ENCODE data around the gene MAST4.

Gene MAST4

DNA sequence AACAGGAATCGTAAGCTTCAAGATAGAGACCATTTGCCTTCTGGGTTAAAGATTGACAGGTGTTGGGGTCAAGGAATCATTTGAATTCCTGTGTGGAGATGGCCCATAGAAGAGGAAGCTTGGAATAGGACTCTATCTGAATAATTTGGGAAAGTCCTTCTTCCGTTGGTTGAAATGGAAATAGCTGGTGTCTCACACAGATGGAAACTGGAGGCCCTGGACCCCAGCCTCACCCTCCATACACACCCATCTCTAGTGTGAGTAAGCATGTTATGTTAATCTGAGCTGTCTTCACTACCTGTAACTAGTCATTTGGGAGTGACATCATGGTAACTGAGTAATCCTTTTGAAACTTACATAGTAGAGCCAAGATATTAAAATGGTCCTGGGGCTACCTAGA, 416.0 kb downstream of the MAST4 start:
- Histone ChIP-seq H3K4me1 (ENCODE audit: control insufficient read depth, insufficient read depth, low read length) (peaks cover 2% of the 10 kb centered on the region), H3K36me3 (ENCODE audit: control insufficient read depth, insufficient read depth, low read length) (no peaks in the 10 kb centered on the region), H3K9ac (ENCODE audit: low read depth, low read length) (no peak overlapping the region), H3K4me3 (ENCODE audit: low read depth, low read length) (no peak overlapping the region), H3K27me3 (ENCODE audit: control insufficient read depth, insufficient read depth, low read length) (peaks cover 13% of the 10 kb centered on the region), H3K9me3 (ENCODE audit: control insufficient read depth, insufficient read depth, low read length) (no peaks in the 10 kb centered on the region)

DNA sequence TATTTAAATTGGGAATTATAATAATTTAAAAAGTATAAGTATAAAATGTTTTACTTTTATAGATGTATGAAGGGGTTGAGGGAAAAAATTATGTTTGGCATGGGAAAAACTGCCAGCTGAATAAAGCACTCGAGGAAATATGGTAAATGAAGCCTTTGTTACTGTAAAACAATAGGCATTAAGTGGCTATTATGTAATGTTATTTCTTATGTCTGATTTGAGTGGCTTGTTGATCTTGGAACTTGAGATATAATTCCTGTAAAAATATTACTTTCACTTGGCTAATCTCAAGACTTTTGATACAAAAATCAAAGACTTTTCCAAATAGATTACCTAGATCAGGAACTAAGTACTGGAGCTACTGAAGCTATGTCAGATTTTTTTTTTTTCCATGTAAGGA, 417.5 kb downstream of the MAST4 start:
- peaks cover 2% of the 10 kb centered on the region for H3K4me1 ChIP-seq (ENCODE audit: control insufficient read depth, insufficient read depth, low read length)
- H3K9ac ChIP-seq (ENCODE audit: low read depth, low read length), result no peak overlapping the region

DNA sequence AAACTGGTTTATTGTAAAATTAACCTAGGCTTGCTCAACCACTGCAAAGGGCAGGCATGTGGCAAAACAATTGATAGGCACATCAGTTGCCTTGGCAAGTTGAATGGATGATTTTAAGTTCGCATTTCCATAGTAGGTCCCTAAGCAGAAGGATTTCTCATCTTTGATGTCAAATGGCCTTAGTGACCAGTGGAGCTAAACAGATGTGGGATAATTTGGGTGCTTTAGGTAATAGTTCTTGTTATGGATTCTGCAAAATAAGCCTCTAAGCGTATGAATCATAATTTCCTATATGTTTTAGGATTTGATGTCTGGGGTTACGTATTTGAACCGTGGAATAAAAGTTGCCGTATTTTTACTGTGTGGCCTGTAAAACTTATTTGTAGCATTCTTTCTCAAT, 418.0 kb downstream of the MAST4 start:
- Histone ChIP-seq H3K4me3 (ENCODE audit: low read depth, low read length) (no peak overlapping the region), H3K36me3 (ENCODE audit: control insufficient read depth, insufficient read depth, low read length) (no peaks in the 10 kb centered on the region), H3K4me1 (ENCODE audit: control insufficient read depth, insufficient read depth, low read length) (peaks cover 2% of the 10 kb centered on the region), H3K27me3 (ENCODE audit: control insufficient read depth, insufficient read depth, low read length) (peaks cover 13% of the 10 kb centered on the region), H3K9me3 (ENCODE audit: control insufficient read depth, insufficient read depth, low read length) (no peaks in the 10 kb centered on the region), H3K9ac (ENCODE audit: low read depth, low read length) (no peak overlapping the region)

More for the DNA sequence above, 417.5 kb downstream of the MAST4 start:
- Histone ChIP-seq H3K9me3 (ENCODE audit: control insufficient read depth, insufficient read depth, low read length) (no peaks in the 10 kb centered on the region), H3K36me3 (ENCODE audit: control insufficient read depth, insufficient read depth, low read length) (no peaks in the 10 kb centered on the region), H3K4me3 (ENCODE audit: low read depth, low read length) (no peak overlapping the region), H3K27me3 (ENCODE audit: control insufficient read depth, insufficient read depth, low read length) (peaks cover 13% of the 10 kb centered on the region)

DNA sequence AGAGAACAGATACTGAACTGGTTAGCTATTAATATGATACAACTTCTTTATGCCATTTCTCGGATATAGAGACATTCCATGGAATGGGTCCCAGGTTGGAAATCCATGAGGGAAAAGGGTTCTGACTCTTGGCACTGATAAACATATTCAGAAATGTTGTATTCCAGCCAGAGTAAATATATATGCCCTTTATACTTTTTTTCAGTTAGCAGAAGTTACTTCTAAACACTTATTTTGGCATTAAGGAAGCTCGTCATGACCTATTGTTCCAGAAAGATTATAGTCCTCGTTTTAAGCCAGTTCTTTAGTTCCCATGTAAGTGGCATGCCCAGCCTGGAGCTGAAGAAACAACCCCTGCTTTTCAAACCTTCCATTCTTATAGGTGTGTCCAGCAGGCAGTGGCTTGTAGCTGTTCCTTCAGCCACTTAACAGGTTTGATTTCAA, 418.8 kb downstream of the MAST4 start:
- Histone ChIP-seq H3K9ac (ENCODE audit: low read depth, low read length) (no peak overlapping the region), H3K9me3 (ENCODE audit: control insufficient read depth, insufficient read depth, low read length) (no peaks in the 10 kb centered on the region), H3K36me3 (ENCODE audit: control insufficient read depth, insufficient read depth, low read length) (no peaks in the 10 kb centered on the region), H3K27me3 (ENCODE audit: control insufficient read depth, insufficient read depth, low read length) (peaks cover 13% of the 10 kb centered on the region), H3K4me3 (ENCODE audit: low read depth, low read length) (no peak overlapping the region), H3K4me1 (ENCODE audit: control insufficient read depth, insufficient read depth, low read length) (peaks cover 4% of the 10 kb centered on the region)

DNA sequence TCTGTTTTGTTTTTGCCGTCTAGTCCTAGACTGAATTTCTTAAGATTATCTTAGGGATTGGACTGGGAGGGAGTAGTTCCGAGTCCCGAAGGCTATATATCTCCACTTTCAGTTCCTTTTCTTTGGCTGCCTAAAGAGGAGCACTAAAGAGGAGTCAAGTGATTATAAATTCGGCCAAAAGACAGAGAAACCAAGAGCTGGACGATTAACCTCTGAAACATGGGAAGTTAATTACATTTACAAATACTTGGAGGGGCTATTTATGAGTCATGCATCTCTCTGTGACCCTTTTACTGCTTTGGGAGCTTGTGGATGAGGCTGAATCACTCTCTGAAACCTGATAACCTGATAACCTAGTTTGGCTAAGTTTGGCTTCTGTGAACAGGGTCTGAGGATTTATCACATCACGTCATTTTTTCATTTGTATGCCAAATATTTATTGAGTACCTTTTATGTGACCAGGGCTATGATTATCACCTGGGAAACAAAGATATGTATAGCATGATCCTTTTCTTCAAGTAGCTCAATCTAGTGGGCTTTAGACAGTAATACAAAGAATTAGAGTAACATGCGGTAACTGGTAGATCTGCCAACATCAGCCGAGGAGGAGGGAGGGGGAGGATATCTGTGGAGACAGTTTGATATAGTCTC, 419.5 kb downstream of the MAST4 start:
- Histone ChIP-seq H3K27me3 (ENCODE audit: control insufficient read depth, insufficient read depth, low read length) (peaks cover 13% of the 10 kb centered on the region), H3K36me3 (ENCODE audit: control insufficient read depth, insufficient read depth, low read length) (no peaks in the 10 kb centered on the region), H3K4me1 (ENCODE audit: control insufficient read depth, insufficient read depth, low read length) (peaks cover 4% of the 10 kb centered on the region), H3K9ac (ENCODE audit: low read depth, low read length) (no peak overlapping the region), H3K4me3 (ENCODE audit: low read depth, low read length) (no peak overlapping the region), H3K9me3 (ENCODE audit: control insufficient read depth, insufficient read depth, low read length) (no peaks in the 10 kb centered on the region)

DNA sequence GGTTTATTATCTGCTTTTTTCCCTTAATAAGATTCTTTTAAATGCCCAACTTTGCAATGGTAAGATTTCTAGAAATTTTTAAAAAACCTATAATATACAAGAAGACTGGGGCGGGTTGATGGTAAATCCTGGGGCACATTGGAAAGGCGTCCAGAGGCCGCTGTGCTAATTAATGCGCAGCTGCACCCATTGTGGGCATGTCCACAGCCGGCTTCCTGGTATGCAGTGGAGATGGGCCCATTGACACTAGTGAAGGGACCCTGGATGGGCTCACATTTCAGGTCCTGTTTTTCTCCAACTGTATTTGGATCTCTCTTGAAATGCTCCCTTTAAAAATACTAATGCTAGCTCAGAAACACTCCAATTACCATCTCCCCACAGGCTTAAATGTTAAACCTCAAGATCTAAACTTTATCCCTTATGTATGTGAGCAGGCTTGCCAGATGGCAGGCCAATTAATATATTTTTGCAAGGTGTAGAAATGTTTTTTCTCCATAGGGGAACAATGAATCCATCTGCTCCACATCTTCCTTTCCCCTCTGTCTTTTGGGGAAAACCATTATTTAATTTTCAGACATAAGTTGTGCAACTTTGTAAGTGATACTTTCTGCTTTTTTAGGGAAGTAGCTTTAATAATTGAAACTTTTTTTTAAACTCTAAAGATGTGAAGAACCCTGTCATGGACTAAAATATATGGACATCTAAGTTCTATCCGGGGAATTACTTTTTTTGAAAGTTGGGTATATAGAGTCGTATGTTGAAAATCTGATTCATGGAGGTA, 423.1 kb downstream of the MAST4 start:
- no peak overlapping the region for H3K9ac ChIP-seq (ENCODE audit: low read depth, low read length)
- peaks cover 2% of the 10 kb centered on the region for H3K4me1 ChIP-seq (ENCODE audit: control insufficient read depth, insufficient read depth, low read length)
- H3K27me3 ChIP-seq (ENCODE audit: control insufficient read depth, insufficient read depth, low read length), result peaks cover 9% of the 10 kb centered on the region
- no peaks in the 10 kb centered on the region for H3K9me3 ChIP-seq (ENCODE audit: control insufficient read depth, insufficient read depth, low read length)
- H3K4me3 ChIP-seq (ENCODE audit: low read depth, low read length), result no peak overlapping the region
- H3K36me3 ChIP-seq (ENCODE audit: control insufficient read depth, insufficient read depth, low read length), result no peaks in the 10 kb centered on the region

DNA sequence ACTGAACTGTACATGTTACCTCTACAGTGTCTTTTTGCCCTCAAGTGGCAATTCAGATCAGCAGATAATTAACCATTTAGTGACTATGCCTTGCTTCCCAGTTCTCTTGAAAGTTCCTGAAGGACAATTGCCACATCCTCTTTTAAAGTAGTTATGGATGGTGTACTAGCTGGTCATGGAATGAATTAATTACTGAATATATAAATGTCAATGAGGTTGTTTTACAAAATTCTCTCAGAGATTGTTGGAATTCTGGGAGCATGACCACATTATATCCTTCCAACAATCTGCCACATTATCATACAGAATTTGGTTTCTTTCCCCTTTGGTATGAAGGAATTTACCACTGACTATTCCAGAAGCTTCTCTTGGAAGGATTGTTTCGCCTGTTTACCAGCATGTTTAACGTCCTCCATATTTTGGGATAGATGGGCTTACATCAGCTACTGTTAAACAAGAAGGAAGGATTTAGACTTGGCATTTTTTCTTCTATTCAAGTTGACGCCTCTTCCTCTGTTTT, 424.0 kb downstream of the MAST4 start:
- Histone ChIP-seq H3K4me3 (ENCODE audit: low read depth, low read length) (no peak overlapping the region), H3K27me3 (ENCODE audit: control insufficient read depth, insufficient read depth, low read length) (peaks cover under 1% of the 10 kb centered on the region), H3K9ac (ENCODE audit: low read depth, low read length) (no peak overlapping the region), H3K4me1 (ENCODE audit: control insufficient read depth, insufficient read depth, low read length) (peaks cover 2% of the 10 kb centered on the region), H3K36me3 (ENCODE audit: control insufficient read depth, insufficient read depth, low read length) (no peaks in the 10 kb centered on the region), H3K9me3 (ENCODE audit: control insufficient read depth, insufficient read depth, low read length) (no peaks in the 10 kb centered on the region)

DNA sequence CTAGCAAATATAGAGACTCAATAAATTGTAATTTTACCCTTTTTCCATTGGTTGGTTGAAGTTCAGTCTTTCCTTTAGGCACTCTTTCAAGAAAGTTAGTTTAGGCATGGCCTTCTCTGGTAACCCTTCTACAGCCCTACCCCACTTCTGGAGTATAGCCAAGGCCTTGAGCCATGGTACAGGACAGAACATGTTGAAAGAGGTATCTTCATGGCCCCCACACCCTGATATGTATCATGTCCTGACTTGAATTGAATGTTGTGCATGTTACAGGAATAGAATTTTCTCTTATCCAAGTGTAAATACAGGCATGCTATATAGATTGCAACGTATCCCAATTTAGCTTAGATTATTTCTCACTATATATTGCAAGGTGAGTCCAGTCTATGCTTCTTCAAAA, 424.8 kb downstream of the MAST4 start:
- Histone ChIP-seq H3K9ac (ENCODE audit: low read depth, low read length) (no peak overlapping the region), H3K4me3 (ENCODE audit: low read depth, low read length) (no peak overlapping the region), H3K9me3 (ENCODE audit: control insufficient read depth, insufficient read depth, low read length) (no peaks in the 10 kb centered on the region), H3K27me3 (ENCODE audit: control insufficient read depth, insufficient read depth, low read length) (no peaks in the 10 kb centered on the region), H3K4me1 (ENCODE audit: control insufficient read depth, insufficient read depth, low read length) (peaks cover 2% of the 10 kb centered on the region), H3K36me3 (ENCODE audit: control insufficient read depth, insufficient read depth, low read length) (no peaks in the 10 kb centered on the region)

DNA sequence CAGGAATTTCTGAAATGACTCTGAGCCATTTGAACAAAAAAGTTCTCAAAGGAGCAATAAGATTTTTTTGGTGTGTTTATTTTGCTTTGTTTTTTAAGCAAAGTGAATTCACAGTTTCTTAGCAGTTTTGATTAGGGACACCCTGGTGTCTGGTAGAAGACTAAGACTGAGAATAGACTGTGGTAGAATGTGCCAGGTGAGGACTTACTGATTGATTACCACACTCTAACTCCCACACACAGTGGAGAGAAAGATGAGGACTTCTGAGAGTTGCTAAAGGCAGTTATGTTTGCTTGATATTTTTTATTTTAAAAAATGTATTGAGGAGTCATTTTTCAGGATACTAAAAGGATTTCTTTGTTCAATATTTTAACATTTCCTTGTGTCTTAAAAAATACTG, 425.3 kb downstream of the MAST4 start:
- no peaks in the 10 kb centered on the region for H3K36me3 ChIP-seq (ENCODE audit: control insufficient read depth, insufficient read depth, low read length)
- H3K9ac ChIP-seq (ENCODE audit: low read depth, low read length), result no peak overlapping the region

DNA sequence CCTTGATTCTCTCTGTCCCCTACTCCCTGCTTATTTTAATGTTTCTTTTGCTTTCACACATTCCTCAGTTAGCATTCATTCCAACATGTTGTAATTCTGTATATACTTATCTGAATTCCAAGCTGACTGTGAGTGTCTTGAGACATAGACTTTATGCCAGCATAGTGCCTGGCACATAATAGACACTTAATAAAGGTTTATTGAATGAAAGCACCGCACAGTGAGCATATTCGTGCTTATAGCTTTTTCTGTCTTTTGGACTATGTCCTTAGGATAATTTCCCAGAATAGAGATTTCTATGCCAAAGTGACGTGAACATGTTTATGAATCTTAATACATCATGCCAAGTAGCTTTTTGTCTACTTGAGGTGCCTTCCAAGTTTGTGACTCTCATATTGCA, 425.8 kb downstream of the MAST4 start:
- Histone ChIP-seq H3K4me1 (ENCODE audit: control insufficient read depth, insufficient read depth, low read length) (peaks cover 2% of the 10 kb centered on the region), H3K9me3 (ENCODE audit: control insufficient read depth, insufficient read depth, low read length) (no peaks in the 10 kb centered on the region), H3K27me3 (ENCODE audit: control insufficient read depth, insufficient read depth, low read length) (no peaks in the 10 kb centered on the region), H3K36me3 (ENCODE audit: control insufficient read depth, insufficient read depth, low read length) (no peaks in the 10 kb centered on the region), H3K9ac (ENCODE audit: low read depth, low read length) (no peak overlapping the region), H3K4me3 (ENCODE audit: low read depth, low read length) (no peak overlapping the region)

More for the DNA sequence above, 425.3 kb downstream of the MAST4 start:
- Histone ChIP-seq H3K9me3 (ENCODE audit: control insufficient read depth, insufficient read depth, low read length) (no peaks in the 10 kb centered on the region), H3K27me3 (ENCODE audit: control insufficient read depth, insufficient read depth, low read length) (no peaks in the 10 kb centered on the region), H3K4me1 (ENCODE audit: control insufficient read depth, insufficient read depth, low read length) (peaks cover 2% of the 10 kb centered on the region), H3K4me3 (ENCODE audit: low read depth, low read length) (no peak overlapping the region)

DNA sequence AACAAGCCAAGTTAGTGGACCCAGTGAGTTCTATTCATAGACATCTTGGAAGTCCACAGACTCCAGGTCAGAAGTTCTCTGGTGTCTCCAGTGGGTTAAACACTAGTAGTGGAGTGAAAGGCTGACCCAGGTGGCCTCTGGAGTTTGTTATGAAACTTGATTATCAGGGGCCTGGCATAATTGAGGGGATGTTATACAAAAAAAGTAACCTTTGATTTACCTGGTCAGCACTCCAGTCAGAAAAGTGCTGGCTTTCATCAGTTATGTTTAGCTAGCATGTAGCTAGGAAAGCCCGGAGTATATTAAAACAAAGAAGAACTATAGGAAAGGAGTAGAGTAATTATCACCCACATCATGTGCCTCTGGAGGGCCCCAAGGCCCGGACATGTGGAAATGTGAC, 429.3 kb downstream of the MAST4 start:
- H3K4me1 ChIP-seq (ENCODE audit: control insufficient read depth, insufficient read depth, low read length), result no peaks in the 10 kb centered on the region
- H3K9me3 ChIP-seq (ENCODE audit: control insufficient read depth, insufficient read depth, low read length), result no peaks in the 10 kb centered on the region
- H3K27me3 ChIP-seq (ENCODE audit: control insufficient read depth, insufficient read depth, low read length), result no peaks in the 10 kb centered on the region
- no peak overlapping the region for H3K9ac ChIP-seq (ENCODE audit: low read depth, low read length)
- H3K4me3 ChIP-seq (ENCODE audit: low read depth, low read length), result no peak overlapping the region
- H3K36me3 ChIP-seq (ENCODE audit: control insufficient read depth, insufficient read depth, low read length), result no peaks in the 10 kb centered on the region

DNA sequence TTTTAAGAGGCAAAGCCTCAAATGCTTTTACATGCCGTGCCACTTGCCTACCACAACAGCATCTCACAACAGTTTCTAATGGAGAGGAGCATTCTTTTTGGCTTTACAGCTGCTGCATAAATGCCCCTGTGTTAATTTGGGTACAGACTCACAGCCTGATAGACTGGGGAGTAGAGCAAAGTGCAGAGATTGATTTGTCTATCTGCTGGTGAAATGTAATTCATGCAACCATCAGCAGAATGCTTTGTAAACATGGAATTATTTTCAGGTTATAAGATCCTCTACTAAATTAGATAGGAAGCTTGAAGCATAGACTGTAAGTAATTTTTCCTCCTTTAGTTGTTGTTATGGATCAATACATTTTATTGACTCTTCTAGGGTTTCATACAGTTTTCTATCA, 430.1 kb downstream of the MAST4 start:
- no peak overlapping the region for H3K9ac ChIP-seq (ENCODE audit: low read depth, low read length)
- H3K27me3 ChIP-seq (ENCODE audit: control insufficient read depth, insufficient read depth, low read length), result no peaks in the 10 kb centered on the region
- no peak overlapping the region for H3K4me3 ChIP-seq (ENCODE audit: low read depth, low read length)
- no peaks in the 10 kb centered on the region for H3K9me3 ChIP-seq (ENCODE audit: control insufficient read depth, insufficient read depth, low read length)
- H3K36me3 ChIP-seq (ENCODE audit: control insufficient read depth, insufficient read depth, low read length), result no peaks in the 10 kb centered on the region
- H3K4me1 ChIP-seq (ENCODE audit: control insufficient read depth, insufficient read depth, low read length), result peaks cover 2% of the 10 kb centered on the region
